HG02943 (cell line): ENCODE results near the gene PDZD2.
"Not testable (repeated sequence)": the region's sequence is repeated elsewhere in the genome, so short reads cannot be mapped to it uniquely, and the experiment has no call there.

ENCODE experiments used
- ATAC-seq: cut with Tn5 transposase; IDR thresholded peaks from one replicate; pipeline ENCODE4 v1.9.1; 2021; ENCODE audit warnings: mild to moderate bottlenecking, low read depth, moderate library complexity; ENCODE audit not compliant: unreplicated experiment

Gene PDZD2

GRCh38 chr5:32102254-32102986, 463.5 kb downstream of the PDZD2 start:
- no peak for ATAC-seq

- no peak for ATAC-seq
These were observed 464.6 kb downstream of the PDZD2 start for GRCh38 chr5:32103521-32103920.

- no peak for ATAC-seq
These were observed 468.4 kb downstream of the PDZD2 start for GRCh38 chr5:32107291-32107690.

- no peak for ATAC-seq
These were observed 469.2 kb downstream of the PDZD2 start for GRCh38 chr5:32108167-32108566.

- no peak for ATAC-seq
These were observed 470.3 kb downstream of the PDZD2 start for GRCh38 chr5:32109236-32109635.

- ATAC-seq, result no peak
These were observed 471.3 kb downstream of the PDZD2 start for GRCh38 chr5:32110111-32110696.

GRCh38 chr5:32115985-32116384, 477.1 kb downstream of the PDZD2 start:
- ATAC-seq, result no peak

GRCh38 chr5:32116574-32117313, 477.8 kb downstream of the PDZD2 start:
- no peak for ATAC-seq

- ATAC-seq, result not testable (repeated sequence)
These were observed 480.0 kb downstream of the PDZD2 start for GRCh38 chr5:32118922-32119321.

- no peak for ATAC-seq
These were observed 484.3 kb downstream of the PDZD2 start for GRCh38 chr5:32123058-32123805.

- no peak for ATAC-seq
These were observed 485.2 kb downstream of the PDZD2 start for GRCh38 chr5:32123889-32124676.

- ATAC-seq, result no peak
These were observed 487.8 kb downstream of the PDZD2 start for GRCh38 chr5:32126691-32127090.

GRCh38 chr5:32127711-32128110, 488.8 kb downstream of the PDZD2 start:
- no peak for ATAC-seq

GRCh38 chr5:32129074-32129598, 490.2 kb downstream of the PDZD2 start:
- no peak for ATAC-seq

GRCh38 chr5:32130865-32131264, 491.9 kb downstream of the PDZD2 start:
- ATAC-seq, result no peak

- no peak for ATAC-seq
These were observed 492.7 kb downstream of the PDZD2 start for GRCh38 chr5:32131604-32132003.

- ATAC-seq, result no peak
These were observed 493.8 kb downstream of the PDZD2 start for GRCh38 chr5:32132757-32133156.

GRCh38 chr5:32135086-32135485, 496.2 kb downstream of the PDZD2 start:
- no peak for ATAC-seq

GRCh38 chr5:32136342-32136741, 497.4 kb downstream of the PDZD2 start:
- ATAC-seq, result no peak
